Measurements from ENCODE around the gene GSE1. TPM values are rescaled to one million over a fixed set of nuclear protein-coding genes. Genes with fewer than 3 reads are reported as not detected.

The GSE1 gene
- 21.1 to 23.7 TPM (median 22.6 TPM) in 5 replicates for total RNA-seq (2022; extraction: Qiagen RNA extraction; ENCODE audit: low read depth)

DNA sequence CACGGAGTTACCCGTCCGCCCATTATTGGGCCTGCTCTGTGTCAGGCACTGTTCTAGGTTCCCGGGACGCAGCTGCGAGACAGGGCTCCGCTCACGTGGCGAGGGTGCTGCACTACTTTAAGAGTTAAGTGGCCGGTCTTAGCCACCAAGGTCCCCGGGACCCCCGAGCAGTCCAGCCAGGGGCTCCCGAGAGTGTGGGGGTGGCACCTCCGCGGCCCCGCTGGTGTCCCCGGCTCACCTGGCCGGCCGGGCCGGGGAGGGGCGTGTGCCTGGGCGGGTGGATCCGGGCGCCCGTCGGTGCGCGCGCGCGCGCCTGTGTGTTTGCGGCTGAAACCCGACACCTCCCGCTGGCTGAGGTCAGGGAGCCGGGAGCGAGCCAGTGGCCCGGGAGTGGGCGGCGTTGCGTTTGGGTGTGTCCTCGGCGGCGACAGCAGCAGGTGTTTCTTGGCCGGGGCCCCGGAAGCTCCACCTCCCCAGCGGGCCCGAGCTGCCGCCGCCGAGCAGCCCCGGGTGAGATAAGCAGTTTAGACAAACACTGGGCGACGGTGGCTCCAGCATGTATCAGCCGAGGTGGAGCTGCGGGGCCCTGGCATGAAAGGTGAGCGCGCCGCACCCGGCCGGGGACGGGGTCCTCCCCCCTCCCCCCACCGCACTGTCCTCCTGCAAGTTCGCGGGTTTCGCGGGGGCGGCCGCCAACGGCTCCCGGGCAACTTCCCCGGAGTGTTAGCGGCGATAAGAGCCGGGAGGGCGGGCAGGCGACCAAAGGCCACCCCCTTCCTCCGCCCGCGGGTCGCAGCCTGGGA, at the start of gene GSE1:
GSE1 (plus strand) TSS at position 522 of the 803 bp plus-strand sequence; CDS start at position 592, 70 bp downstream.

DNA sequence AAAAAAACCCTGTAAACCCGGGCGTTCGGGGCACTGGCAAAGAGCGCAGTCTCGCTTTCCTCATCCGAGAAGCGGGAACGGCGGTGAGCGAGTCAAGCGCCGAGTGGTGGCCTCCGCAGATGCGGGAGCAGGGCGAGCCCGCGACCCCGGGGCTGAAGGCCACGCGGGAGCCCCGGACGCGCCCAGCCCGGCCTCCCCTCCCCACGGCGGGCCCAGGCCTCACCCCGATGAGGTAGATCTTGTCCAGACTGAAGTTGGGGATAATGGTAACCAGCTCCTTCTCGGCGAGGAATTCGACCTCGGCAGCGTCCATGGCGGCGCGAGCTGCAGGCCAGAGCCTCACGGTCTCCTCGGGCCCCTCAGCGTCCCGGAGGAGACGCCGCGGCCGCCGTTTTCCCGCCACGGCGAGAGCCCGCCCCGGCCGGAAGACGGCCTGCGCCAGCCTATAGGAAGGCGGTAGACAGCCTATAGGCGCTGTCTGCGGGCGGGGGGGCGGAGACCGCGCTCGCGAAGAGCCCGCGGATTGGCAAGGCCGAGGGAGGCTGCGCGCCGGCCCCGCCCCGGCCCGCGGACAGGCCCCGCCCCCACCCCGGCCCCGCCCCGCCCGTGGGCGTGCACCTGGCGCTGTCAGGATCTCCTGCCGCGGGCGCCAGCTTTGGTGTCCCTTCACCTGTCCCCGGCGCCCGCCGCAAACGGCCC, 75.6 kb downstream of the GSE1 start, which contains the start of gene GINS2:
GINS2 (minus strand) TSS at position 369 of the 699 bp plus-strand sequence; CDS start at position 313, 56 bp downstream.

Other genes with a start within 250 kb of the GSE1 start
- gene GINS2, start 75.6 kb downstream of the GSE1 start, total RNA-seq (2022; extraction: Qiagen RNA extraction; ENCODE audit: low read depth) = 29.3 to 31.9 TPM (median 31.3 TPM) in 5 replicates
- gene C16orf74, start 137.8 kb downstream of the GSE1 start, total RNA-seq (2022; extraction: Qiagen RNA extraction; ENCODE audit: low read depth) = 12.2 to 16.5 TPM (median 15.1 TPM) in 5 replicates
- 53.3 to 75.5 TPM (median 70.1 TPM) in 5 replicates for gene EMC8, start 186.2 kb downstream of the GSE1 start, total RNA-seq (2022; extraction: Qiagen RNA extraction; ENCODE audit: low read depth)
- gene COX4I1, start 186.4 kb downstream of the GSE1 start, total RNA-seq (2022; extraction: Qiagen RNA extraction; ENCODE audit: low read depth) = 761 to 794 TPM (median 776 TPM) in 5 replicates